Rectal smooth muscle tissue (tissue), 1 donor: Measurements from ENCODE around the gene HPCAL1.

Experiments used
- H3K27ac ChIP-seq: one replicate; pipeline ENCODE4 v1.7.0; 2013; ENCODE audit warnings: low read depth, low read length, inconsistent platforms
- H3K27me3 ChIP-seq: one replicate; pipeline ENCODE4 v1.7.0; 2013; ENCODE audit warnings: low read length; ENCODE audit not compliant: control insufficient read depth, insufficient read depth
- H3K36me3 ChIP-seq: one replicate; pipeline ENCODE4 v1.7.0; 2013; ENCODE audit warnings: low read length; ENCODE audit not compliant: control insufficient read depth, insufficient read depth
- H3K4me1 ChIP-seq: one replicate; pipeline ENCODE4 v1.7.0; 2013; ENCODE audit warnings: low read length; ENCODE audit not compliant: control insufficient read depth, insufficient read depth
- H3K4me3 ChIP-seq: one replicate; pipeline ENCODE4 v1.7.0; 2013; ENCODE audit warnings: low read length
- H3K9ac ChIP-seq: one replicate; pipeline ENCODE4 v1.7.0; 2013; ENCODE audit warnings: low read length

The HPCAL1 gene

DNA sequence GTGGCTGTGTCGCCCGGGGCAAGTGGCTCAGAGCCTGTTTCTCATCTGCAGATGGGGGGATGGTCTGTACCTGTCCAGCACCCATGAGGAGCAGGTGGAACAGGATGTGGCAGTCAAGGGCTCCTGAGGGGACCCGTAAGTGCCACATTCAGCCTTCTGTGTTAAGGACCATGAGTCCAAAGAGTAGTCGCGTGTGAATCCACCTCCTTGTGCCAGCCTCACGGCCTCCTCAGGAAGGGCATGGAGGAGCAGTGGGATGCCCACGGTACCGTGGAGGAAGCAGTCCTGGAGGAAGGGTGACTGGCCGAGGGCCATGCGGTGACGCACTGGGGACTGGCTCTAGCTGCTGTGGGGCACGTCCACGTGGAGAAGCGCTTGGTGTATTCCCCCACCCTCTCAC, 84.3 kb downstream of the HPCAL1 start:
- H3K27ac ChIP-seq, result no peak overlapping the region
- no peaks in the 10 kb centered on the region for H3K36me3 ChIP-seq
- no peaks in the 10 kb centered on the region for H3K27me3 ChIP-seq
- no peak overlapping the region for H3K4me3 ChIP-seq
- no peak overlapping the region for H3K9ac ChIP-seq
- no peaks in the 10 kb centered on the region for H3K4me1 ChIP-seq

DNA sequence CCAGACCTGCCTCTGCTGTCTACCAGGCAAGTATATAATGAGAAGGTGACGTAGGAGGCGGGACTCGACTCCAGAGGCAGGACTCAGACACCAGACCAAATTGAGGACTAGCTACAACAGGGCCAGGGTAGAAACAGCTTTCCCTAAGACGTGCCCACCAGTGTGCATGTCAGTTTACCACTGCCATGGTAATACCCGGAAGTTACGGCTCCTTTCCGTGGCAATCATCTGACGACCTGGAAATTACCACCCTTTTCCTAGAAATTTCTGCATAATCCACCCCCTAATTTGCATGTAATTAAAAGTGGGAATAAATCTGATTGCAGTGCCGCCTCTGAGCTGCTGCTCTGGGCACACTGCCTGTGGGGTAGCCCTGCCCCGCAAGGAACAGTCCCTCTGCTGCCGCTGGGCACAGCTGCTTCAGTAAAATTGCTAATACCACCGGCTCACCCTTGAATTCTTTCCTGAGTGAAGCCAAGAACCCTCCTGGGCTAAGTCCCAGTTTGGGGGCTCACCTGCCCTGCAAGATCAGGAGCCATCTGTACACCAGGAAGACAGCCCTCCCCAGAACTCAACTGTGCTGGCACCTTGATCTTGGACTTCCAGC, 86.4 kb downstream of the HPCAL1 start:
- H3K9ac ChIP-seq, result no peak overlapping the region
- H3K4me1 ChIP-seq, result no peaks in the 10 kb centered on the region
- no peak overlapping the region for H3K4me3 ChIP-seq

DNA sequence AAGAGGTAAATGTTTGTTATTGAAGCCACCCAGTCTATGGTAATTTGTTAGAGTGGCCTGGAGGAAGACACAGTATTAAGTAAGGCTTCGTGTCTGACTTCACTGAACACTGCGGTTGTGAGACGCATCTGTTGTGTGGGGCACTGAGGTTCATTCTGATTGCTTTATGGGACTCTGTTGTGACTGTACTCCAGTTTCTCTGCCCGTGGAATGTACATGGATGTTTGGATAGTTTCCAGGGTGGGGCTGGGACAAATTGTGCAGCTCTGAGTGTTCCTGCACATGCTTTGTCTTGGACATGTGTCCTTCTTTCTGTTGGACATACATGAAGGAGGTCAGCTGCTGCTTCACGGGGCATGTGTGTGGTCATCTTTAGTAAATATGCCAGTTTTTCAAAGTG, 86.9 kb downstream of the HPCAL1 start:
- no peaks in the 10 kb centered on the region for H3K36me3 ChIP-seq
- no peaks in the 10 kb centered on the region for H3K27me3 ChIP-seq
- no peak overlapping the region for H3K4me3 ChIP-seq
- no peak overlapping the region for H3K27ac ChIP-seq
- H3K4me1 ChIP-seq, result no peaks in the 10 kb centered on the region
- no peak overlapping the region for H3K9ac ChIP-seq

More for the DNA sequence above, 86.4 kb downstream of the HPCAL1 start:
- H3K27ac ChIP-seq, result no peak overlapping the region
- H3K36me3 ChIP-seq, result no peaks in the 10 kb centered on the region
- no peaks in the 10 kb centered on the region for H3K27me3 ChIP-seq

DNA sequence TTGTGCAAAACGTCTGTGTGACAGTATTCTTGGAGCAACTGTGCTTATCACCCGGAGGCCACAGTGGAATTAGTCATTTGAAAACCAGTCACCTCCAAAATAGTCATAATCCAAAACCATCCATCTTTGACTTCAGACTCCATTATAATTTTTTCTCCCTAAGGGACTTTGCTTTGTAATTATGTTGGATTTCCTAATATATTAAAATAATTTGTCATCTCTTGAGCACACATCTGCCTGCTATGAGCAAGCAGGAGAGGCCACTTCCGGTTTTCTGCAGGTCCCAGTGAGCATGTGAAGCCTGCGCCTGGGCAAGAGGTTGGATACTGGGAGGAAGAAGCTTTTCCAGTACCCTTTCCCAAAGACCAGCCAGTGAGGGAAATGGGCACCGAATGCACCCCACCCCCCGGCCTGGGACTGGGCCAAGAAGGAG, 87.7 kb downstream of the HPCAL1 start:
- Histone ChIP-seq H3K9ac (no peak overlapping the region), H3K27me3 (no peaks in the 10 kb centered on the region), H3K4me1 (no peaks in the 10 kb centered on the region), H3K27ac (no peak overlapping the region), H3K4me3 (no peak overlapping the region), H3K36me3 (no peaks in the 10 kb centered on the region)

DNA sequence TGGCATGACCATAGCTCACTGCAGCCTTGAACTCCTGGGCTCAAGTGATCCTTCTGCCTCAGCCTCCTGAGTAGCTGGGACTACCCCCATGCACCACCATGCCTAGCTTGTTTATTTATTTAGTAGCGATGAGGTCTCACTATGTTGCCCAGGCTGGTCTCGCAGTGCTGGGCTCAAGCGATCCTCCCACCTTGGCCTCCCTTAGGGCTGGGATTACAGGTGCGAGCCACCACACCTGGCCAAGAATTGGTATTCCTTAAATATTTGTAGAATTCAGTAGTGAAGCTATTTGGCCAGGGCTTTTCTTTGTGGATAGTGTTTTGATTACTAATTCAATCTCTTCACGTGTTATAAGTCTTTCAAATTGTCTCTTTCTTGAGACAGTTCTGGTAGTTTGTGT, 89.4 kb downstream of the HPCAL1 start:
- no peak overlapping the region for H3K27ac ChIP-seq
- H3K4me1 ChIP-seq, result no peaks in the 10 kb centered on the region
- no peaks in the 10 kb centered on the region for H3K27me3 ChIP-seq
- no peak overlapping the region for H3K4me3 ChIP-seq
- H3K9ac ChIP-seq, result no peak overlapping the region
- H3K36me3 ChIP-seq, result no peaks in the 10 kb centered on the region

DNA sequence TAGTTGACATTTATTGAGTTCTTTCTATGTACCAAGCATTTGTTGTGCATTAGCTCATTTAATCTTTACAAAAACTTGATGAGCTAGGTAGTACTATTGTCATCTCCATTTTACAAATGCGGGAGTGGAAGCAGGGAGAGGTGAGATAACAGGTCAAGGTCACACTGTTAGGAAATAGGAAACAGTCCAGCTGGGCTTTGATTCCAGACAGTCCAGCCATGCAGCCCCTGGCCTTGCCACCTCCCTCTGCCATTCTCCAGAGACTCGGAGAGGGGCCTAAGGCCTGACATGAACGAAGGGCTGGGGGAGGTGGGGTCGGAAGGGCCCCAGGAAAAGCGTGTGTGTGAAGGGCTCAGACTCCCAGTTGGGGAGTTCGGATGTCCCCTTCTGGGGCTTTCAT, 89.8 kb downstream of the HPCAL1 start:
- Histone ChIP-seq H3K9ac (no peak overlapping the region), H3K27ac (no peak overlapping the region), H3K4me1 (no peaks in the 10 kb centered on the region), H3K4me3 (no peak overlapping the region), H3K27me3 (no peaks in the 10 kb centered on the region), H3K36me3 (peaks cover 2% of the 10 kb centered on the region)

DNA sequence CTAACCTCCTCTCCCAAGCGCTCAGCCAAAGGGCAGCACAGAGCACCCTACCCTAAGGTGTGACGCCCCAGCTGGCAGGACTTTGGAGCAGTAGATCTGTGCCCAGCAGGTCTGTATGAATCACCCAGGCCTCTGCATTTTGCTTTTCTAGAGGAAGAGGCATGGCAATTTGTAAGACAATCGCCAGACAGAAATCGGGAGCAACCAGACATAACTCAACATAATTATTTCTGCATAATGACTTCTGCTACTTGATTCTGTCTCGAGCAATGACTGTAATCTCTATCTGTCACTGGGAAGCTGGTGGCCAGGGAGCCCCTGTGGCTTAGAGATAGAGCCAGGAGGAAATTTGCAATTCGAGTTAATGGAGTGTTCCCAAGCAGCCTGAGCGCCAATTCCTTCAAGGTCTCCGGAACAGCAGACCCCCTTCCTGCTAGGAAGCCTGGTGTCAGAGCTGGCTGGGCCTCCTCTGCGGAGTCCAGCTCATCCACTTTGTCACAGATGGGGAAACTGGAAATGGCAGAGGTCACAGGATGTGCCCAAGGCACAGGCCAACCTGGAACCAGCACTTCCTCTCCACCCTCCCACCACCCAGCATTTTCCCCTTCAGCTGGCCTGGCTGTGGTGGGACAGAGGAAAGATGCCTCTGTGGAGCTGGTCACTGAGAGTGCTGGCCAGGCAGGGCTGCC, 90.4 kb downstream of the HPCAL1 start:
- Histone ChIP-seq H3K27me3 (no peaks in the 10 kb centered on the region), H3K27ac (no peak overlapping the region), H3K4me1 (no peaks in the 10 kb centered on the region), H3K9ac (no peak overlapping the region), H3K36me3 (peaks cover 3% of the 10 kb centered on the region), H3K4me3 (no peak overlapping the region)

DNA sequence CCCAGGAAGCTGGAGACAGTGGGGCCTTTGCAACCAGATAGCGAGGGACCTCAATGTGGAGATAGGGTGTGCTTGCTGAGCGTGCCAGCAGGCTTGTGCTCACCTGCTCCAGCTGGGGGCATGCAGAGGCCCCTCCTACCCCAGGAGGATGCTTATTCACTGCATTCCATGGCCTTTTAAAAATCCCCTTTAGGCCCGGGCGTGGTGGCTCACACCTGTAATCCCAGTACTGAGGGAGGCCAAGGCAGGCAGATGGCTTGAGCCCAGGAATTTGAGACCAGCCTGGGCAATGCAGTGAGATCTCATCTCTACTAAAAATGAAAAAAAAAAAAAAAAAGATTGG, 90.9 kb downstream of the HPCAL1 start:
- Histone ChIP-seq H3K27ac (no peak overlapping the region), H3K9ac (no peak overlapping the region), H3K27me3 (no peaks in the 10 kb centered on the region), H3K36me3 (peaks cover 3% of the 10 kb centered on the region), H3K4me3 (no peak overlapping the region), H3K4me1 (no peaks in the 10 kb centered on the region)

DNA sequence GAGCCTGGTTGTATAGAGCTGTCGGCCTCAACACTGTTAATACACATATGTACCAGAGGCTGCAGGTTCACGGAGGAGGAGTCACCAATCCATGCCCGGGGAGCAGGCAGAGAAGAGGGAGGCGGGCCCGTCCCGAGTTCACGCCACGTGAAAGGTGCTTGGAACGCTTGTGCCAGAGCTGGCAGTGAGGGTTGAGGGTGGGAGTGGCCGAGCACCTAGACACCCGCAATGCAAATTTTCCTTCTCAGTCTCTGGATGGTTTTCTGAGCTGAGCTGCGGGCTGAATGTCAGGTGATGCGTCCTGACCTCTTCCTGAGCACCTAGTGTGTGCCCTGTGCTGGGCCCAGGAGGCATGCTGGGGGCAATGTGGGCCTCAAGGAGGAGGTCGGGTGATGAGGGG, 93.2 kb downstream of the HPCAL1 start:
- no peaks in the 10 kb centered on the region for H3K4me1 ChIP-seq
- H3K27ac ChIP-seq, result no peak overlapping the region
- peaks cover 3% of the 10 kb centered on the region for H3K36me3 ChIP-seq
- H3K27me3 ChIP-seq, result no peaks in the 10 kb centered on the region
- H3K4me3 ChIP-seq, result no peak overlapping the region
- H3K9ac ChIP-seq, result no peak overlapping the region

DNA sequence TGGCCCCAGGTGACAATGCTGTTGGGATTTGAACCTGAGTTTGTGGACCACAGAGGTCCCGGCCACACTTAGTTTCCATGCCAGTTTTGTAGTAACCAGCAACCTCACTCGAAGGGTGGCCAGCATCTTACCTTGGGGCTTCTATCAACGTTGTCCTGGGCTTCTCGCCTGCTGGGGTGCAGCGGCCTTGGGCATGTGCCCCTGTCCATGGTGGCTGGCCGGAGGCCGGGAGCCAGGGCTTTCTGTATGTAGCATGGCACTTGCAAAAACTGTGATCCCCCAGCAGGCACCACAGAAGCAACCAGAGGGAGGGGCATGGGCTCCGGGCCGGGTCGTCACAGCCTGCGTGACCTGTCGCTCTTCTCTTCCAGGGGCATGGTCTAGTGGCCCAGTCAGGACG, 93.8 kb downstream of the HPCAL1 start:
- Histone ChIP-seq H3K36me3 (peaks cover 3% of the 10 kb centered on the region), H3K4me1 (no peaks in the 10 kb centered on the region), H3K27me3 (no peaks in the 10 kb centered on the region), H3K27ac (no peak overlapping the region), H3K9ac (no peak overlapping the region), H3K4me3 (no peak overlapping the region)

DNA sequence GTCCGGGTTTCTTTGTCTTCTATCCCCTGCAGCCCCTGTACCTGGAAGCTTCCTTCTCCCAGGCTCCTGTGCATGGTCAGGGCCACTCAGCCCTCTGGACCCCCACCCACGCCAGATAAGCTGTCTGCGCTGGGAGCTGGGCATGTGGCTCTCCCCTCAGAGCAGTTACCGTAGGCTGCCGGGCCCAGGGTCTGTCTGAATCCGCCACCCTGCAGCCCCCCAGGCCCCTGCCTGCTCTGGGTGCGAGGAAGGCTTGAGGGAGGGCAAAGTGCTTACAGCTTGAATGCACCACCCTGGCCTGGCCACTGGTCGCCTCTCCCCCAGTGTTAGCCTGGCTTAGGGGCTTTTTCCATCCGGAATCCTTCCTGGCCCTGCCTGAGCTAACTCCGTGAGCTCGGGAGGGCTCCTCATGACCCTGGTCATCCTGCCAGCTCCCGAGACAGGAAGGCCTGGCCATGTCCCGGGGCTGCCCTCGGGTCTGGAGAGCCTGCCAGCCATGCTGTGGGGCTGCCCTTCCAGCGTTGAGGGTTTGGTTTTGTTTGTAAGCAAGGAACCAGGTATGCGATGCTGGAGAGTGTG, 94.7 kb downstream of the HPCAL1 start:
- no peak overlapping the region for H3K4me3 ChIP-seq
- H3K27me3 ChIP-seq, result no peaks in the 10 kb centered on the region
- no peak overlapping the region for H3K27ac ChIP-seq
- H3K4me1 ChIP-seq, result no peaks in the 10 kb centered on the region
- H3K36me3 ChIP-seq, result peaks cover 3% of the 10 kb centered on the region
- H3K9ac ChIP-seq, result no peak overlapping the region

DNA sequence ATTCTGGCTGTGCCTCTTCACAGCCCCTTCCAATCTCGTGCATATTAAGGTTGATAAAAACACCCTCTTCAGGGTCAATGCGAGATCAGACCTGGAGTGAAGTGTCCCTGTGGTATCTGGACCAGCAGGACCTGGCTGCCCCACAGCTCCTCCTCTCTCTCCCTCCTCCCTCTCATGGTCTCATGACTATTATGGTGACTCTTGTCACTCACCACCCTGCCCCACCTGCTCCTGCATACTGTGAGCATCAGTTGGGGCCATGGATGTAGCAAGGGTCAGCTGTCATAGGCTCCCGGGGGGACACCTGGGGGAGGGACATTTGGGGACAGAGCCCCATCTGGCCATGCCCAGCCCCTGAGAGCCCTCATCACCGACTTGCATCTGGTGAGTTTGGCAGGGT, 95.2 kb downstream of the HPCAL1 start:
- Histone ChIP-seq H3K4me3 (no peak overlapping the region), H3K9ac (no peak overlapping the region), H3K27ac (no peak overlapping the region), H3K4me1 (peaks cover 4% of the 10 kb centered on the region), H3K36me3 (peaks cover 3% of the 10 kb centered on the region), H3K27me3 (no peaks in the 10 kb centered on the region)

DNA sequence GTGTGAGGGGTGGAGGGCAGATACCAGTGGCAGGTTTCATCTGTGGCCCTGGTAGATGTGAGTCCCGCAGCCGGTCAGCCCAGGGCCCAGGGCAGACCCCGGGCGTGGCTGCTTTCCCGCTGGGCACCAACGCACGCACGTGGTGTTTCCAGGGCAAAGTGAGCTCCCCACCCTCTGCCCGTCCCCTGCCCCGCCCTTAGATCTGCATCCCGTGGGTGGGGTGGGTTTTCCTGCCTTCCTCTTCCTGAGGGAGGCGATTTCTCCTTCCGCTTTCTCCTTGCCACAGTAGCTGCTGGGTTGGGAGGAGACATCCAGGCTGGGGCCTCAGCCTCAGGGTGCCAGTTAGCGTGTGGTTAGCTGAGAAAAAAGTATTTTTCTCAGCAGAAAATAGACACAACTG, 95.8 kb downstream of the HPCAL1 start:
- H3K27me3 ChIP-seq, result no peaks in the 10 kb centered on the region
- H3K36me3 ChIP-seq, result peaks cover 3% of the 10 kb centered on the region
- no peak overlapping the region for H3K27ac ChIP-seq
- H3K9ac ChIP-seq, result no peak overlapping the region
- no peak overlapping the region for H3K4me3 ChIP-seq
- H3K4me1 ChIP-seq, result peaks cover 5% of the 10 kb centered on the region
